ENCODE data around the gene MRPS27. TPM values are rescaled to one million over a fixed set of nuclear protein-coding genes. Genes with fewer than 3 reads are reported as not detected.
A peak's percentile ranks its signal among the peaks of the same experiment; 100 is the strongest.

Gene MRPS27
- total RNA-seq, 1 experiment from 2014 or later = 61.2 TPM

DNA sequence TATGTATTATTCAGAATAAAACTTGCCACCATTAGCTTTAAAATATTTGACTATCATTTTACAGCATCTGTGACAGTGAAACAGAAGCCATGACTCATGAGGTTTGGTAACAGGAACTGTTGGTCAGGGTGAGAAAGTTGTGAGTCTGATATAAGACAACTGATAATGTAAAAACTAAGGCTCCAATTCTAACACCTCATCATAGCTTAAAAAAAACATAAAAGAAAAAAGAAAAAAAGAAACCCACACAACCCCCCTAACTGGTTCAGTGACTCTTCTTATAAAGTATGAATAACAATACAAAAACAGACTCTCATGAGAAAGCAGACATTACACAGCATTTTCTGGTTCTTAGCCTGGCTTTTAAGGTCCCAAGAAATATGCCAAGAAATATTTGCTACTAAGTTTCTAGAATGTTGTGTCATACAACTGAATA is 85.8 kb downstream of the MRPS27 start:
- no peak overlapping the region for H3K4me3 Mint-ChIP-seq (ENCODE audit: low read depth, unreplicated experiment)
- BruUV-seq (replicated peaks) = no TSS peak
- no peak for TF ChIP-seq CTCF (IDR thresholded peaks at IDR 0.05; ENCODE audit: unreplicated experiment)
- CTCF ChIA-PET = interaction anchor here (0.9 kb wide), 1 partner anchor 15 kb away, joined by 3 read pairs; no protein-coding TSS in a partner anchor
- H3K4me1 Mint-ChIP-seq (ENCODE audit: low read depth, unreplicated experiment) = no peaks in the 10 kb centered on the region
- no peak for DNase-seq
- intact Hi-C loops (cut with micrococcal nuclease; ENCODE audit: unreplicated experiment) = no loop called here
- H3K27me3 Mint-ChIP-seq (ENCODE audit: unreplicated experiment) = no peaks in the 10 kb centered on the region
- H3K27ac Mint-ChIP-seq (ENCODE audit: unreplicated experiment) = peak overlapping the region; percentile 54
- no peaks in the 10 kb centered on the region for H3K36me3 Mint-ChIP-seq (ENCODE audit: insufficient read depth, unreplicated experiment)
- no peaks in the 10 kb centered on the region for H3K9me3 Mint-ChIP-seq (ENCODE audit: low read depth, unreplicated experiment)

DNA sequence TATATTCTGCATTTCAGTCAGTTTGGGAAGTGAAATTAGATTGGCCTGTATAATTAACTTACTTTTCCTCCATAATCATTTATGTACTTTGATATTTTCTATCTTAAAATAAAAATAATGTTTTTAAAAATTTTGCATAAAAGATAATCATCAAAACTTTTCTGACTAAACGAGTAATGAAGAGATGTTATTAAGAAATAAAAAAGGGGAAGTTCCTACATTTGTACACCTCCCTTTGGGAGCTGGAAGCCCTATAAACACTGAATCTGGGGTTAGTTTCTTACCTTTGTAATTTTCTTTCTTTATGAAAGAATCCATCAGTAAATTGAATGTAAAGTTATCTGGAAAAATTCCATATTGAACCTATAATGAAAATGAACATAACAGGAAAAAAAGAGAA is 86.2 kb downstream of the MRPS27 start:
- CTCF ChIA-PET = interaction anchor here (0.9 kb wide), 1 partner anchor 15 kb away, joined by 3 read pairs; no protein-coding TSS in a partner anchor
- H3K9me3 Mint-ChIP-seq (ENCODE audit: low read depth, unreplicated experiment) = no peaks in the 10 kb centered on the region
- no peaks in the 10 kb centered on the region for H3K27me3 Mint-ChIP-seq (ENCODE audit: unreplicated experiment)
- H3K36me3 Mint-ChIP-seq (ENCODE audit: insufficient read depth, unreplicated experiment) = no peaks in the 10 kb centered on the region
- intact Hi-C loops (cut with micrococcal nuclease; ENCODE audit: unreplicated experiment) = no loop called here
- no peaks in the 10 kb centered on the region for H3K4me1 Mint-ChIP-seq (ENCODE audit: low read depth, unreplicated experiment)
- H3K4me3 Mint-ChIP-seq (ENCODE audit: low read depth, unreplicated experiment) = no peak overlapping the region
- TF ChIP-seq CTCF (IDR thresholded peaks at IDR 0.05; ENCODE audit: unreplicated experiment) = no peak
- DNase-seq = no peak
- no TSS peak for BruUV-seq (replicated peaks)
- peak overlapping the region; percentile 54 for H3K27ac Mint-ChIP-seq (ENCODE audit: unreplicated experiment)

- no peak for TF ChIP-seq CTCF (IDR thresholded peaks at IDR 0.05; ENCODE audit: unreplicated experiment)
- Mint-ChIP-seq H3K9me3 (ENCODE audit: low read depth, unreplicated experiment) (no peaks in the 10 kb centered on the region), H3K4me1 (ENCODE audit: low read depth, unreplicated experiment) (no peaks in the 10 kb centered on the region), H3K4me3 (ENCODE audit: low read depth, unreplicated experiment) (no peak overlapping the region), H3K27me3 (ENCODE audit: unreplicated experiment) (no peaks in the 10 kb centered on the region), H3K27ac (ENCODE audit: unreplicated experiment) (no peak overlapping the region), H3K36me3 (ENCODE audit: insufficient read depth, unreplicated experiment) (no peaks in the 10 kb centered on the region)
- CTCF ChIA-PET = no interaction called here
- intact Hi-C loops (cut with micrococcal nuclease; ENCODE audit: unreplicated experiment) = no loop called here
- no TSS peak for BruUV-seq (replicated peaks)
- no peak for DNase-seq
Measured at GRCh38 chr5:72232838-72233237, 87.2 kb downstream of the MRPS27 start.

DNA sequence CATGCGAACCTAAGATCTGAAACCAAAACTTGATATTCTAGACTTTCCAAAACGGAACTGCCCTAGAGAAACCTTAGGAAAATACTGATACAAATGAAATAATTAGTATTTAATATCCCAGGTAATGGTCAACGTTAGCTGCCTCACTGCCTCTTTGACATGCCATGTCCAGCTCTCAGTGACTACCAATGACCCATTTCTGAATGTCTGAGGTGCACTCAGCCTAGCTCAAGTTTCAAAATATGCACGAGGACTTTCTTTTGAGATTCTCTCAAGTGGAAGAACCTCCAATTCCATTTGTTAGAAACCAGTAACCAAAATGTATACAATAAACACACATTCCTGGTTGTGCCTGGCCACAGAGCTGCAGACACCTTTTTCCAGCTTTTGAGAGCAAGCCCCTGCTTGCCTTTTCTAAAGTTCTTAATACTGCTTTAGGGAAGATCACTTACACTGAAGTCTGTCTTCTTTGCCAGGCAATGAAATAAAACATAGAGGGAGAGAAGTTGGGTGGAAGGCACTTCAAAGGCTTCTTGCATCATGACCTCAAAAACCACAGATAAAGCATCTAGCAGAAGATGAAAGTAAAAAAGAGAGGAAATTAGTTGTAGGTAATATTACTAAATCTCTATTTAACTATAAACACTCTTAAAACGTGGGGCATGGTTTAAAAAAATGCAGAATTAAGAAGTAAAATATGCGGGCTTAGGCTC is 87.9 kb downstream of the MRPS27 start:
- Mint-ChIP-seq H3K9me3 (ENCODE audit: low read depth, unreplicated experiment) (no peaks in the 10 kb centered on the region), H3K27ac (ENCODE audit: unreplicated experiment) (no peak overlapping the region), H3K4me3 (ENCODE audit: low read depth, unreplicated experiment) (no peak overlapping the region), H3K4me1 (ENCODE audit: low read depth, unreplicated experiment) (no peaks in the 10 kb centered on the region), H3K36me3 (ENCODE audit: insufficient read depth, unreplicated experiment) (no peaks in the 10 kb centered on the region), H3K27me3 (ENCODE audit: unreplicated experiment) (no peaks in the 10 kb centered on the region)
- CTCF ChIA-PET = no interaction called here
- no TSS peak for BruUV-seq (replicated peaks)
- intact Hi-C loops (cut with micrococcal nuclease; ENCODE audit: unreplicated experiment) = no loop called here
- DNase-seq = no peak
- TF ChIP-seq CTCF (IDR thresholded peaks at IDR 0.05; ENCODE audit: unreplicated experiment) = no peak

All from Calu3 (cell line).